ENCODE results near the gene ZMYM5.

DNA sequence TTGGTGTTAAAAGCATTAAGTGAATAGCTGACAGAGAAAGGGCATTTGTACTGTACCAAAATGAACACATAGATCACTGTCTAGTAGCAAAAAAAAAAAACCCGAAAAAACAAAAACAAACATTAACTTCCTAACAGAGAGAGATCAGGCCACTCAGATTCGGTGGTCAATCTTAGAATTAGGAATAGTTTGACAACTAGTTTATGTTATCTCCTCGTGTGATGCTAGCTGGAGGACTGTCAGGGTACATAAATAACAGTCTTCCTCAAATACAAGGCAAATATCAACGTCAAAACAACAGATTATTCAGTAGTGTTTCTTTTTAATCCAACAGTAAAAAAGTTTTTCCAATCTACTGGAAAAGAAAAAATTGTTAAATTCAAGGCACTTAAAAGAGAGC, 1.7 kb downstream of the ZMYM5 start:
- TF ChIP-seq POLR2A (IDR thresholded peaks at IDR 0.05; ENCODE audit: low read depth, low read length) (no peak), POLR2AphosphoS5 (IDR thresholded peaks at IDR 0.05; ENCODE audit: low read depth, low read length) (no peak), TAF1 (IDR thresholded peaks at IDR 0.05; ENCODE audit: borderline replicate concordance, low read depth, low read length) (no peak)
